Thoracic aorta (tissue), 2 donors: ENCODE data around the gene TXNDC11. TPM values are rescaled to one million over a fixed set of nuclear protein-coding genes. Genes with fewer than 3 reads are reported as not detected.

Experiments
- ATAC-seq: fragments of 150-250 bp; one replicate; pipeline ENCODE4 v1.8.0; 2017; ENCODE audit warnings: low read depth; ENCODE audit not compliant: insufficient number of reproducible peaks, low FRiP score
- DNase-seq: peaks from one replicate; pipeline ENCODE4 v3.0.0-alpha.2; 2020; ENCODE audit warnings: low spot score
- H3K27ac ChIP-seq, 2 donors: fragments of 200-600 bp; sonication (generic); 1 replicate in 1 of 2; 2 replicates in 1 of 2; pipeline ENCODE4 v1.5.1; 2016; ENCODE audit warnings: mild to moderate bottlenecking in 2 of 2, moderate library complexity in 2 of 2
- H3K27me3 ChIP-seq: fragments of 200-600 bp; sonication (generic); replicated peaks from 2 replicates; pipeline ENCODE4 v1.6.0; 2016; ENCODE audit warnings: mild to moderate bottlenecking; ENCODE audit not compliant: insufficient read depth
- H3K36me3 ChIP-seq: fragments of 200-600 bp; sonication (generic); one replicate; pipeline ENCODE4 v1.5.1; 2016
- H3K4me1 ChIP-seq, 2 donors: fragments of 200-600 bp; sonication (generic); 1 replicate in 1 of 2; 2 replicates in 1 of 2; pipeline versions ENCODE4 v1.5.1 to v1.6.0; 2016; ENCODE audit warnings: low read depth in 2 of 2, mild to moderate bottlenecking in 1 of 2; ENCODE audit not compliant: control insufficient read depth in 1 of 2
- H3K4me3 ChIP-seq: fragments of 200-600 bp; sonication (generic); 2 replicates; pipeline ENCODE4 v1.5.1; 2016; ENCODE audit warnings: mild to moderate bottlenecking
- H3K9me3 ChIP-seq: fragments of 200-600 bp; sonication (generic); 2 replicates; pipeline ENCODE4 v1.5.1; 2016
- CTCF ChIP-seq: fragments of 200-600 bp; sonication (generic); IDR thresholded peaks from one replicate; pipeline ENCODE4 v1.5.1; 2019; ENCODE audit warnings: antibody characterized with exemption
- total RNA-seq, 2 donors: library from RNA; depleted of rRNA; stranded (reverse); fragments of >200 nt; gene quantifications; one replicate each; pipeline versions ENCODE4 v1.1.0 to v1.2.3, GENCODE V29; 2016

Gene TXNDC11
- total RNA-seq, 2 donors from 2014 or later, result 44.5 to 49.4 TPM

GRCh38 chr16:11734025-11734652, 8.5 kb downstream of the TXNDC11 start:
- no peak for TF ChIP-seq CTCF
- H3K36me3 ChIP-seq, result peaks cover 15% of the 10 kb centered on the region
- H3K4me1 ChIP-seq, result peaks cover 10 to 46% of the 10 kb centered on the region in 2 donors
- ATAC-seq (no peak), DNase-seq (no peak)
- H3K27ac ChIP-seq, result peak overlapping the region; percentile 43 to 46
- no peak overlapping the region for H3K4me3 ChIP-seq
- H3K27me3 ChIP-seq, result no peaks in the 10 kb centered on the region
- no peaks in the 10 kb centered on the region for H3K9me3 ChIP-seq

GRCh38 chr16:11731222-11731621, 11.4 kb downstream of the TXNDC11 start:
- peak overlapping the region in 1 of 2 donors; percentile 6 for H3K27ac ChIP-seq
- no peaks in the 10 kb centered on the region for H3K27me3 ChIP-seq
- H3K4me1 ChIP-seq, result peaks cover 10 to 27% of the 10 kb centered on the region in 2 donors
- peaks cover 24% of the 10 kb centered on the region for H3K36me3 ChIP-seq
- H3K9me3 ChIP-seq, result no peaks in the 10 kb centered on the region
- ATAC-seq, result no peak
- no peak for TF ChIP-seq CTCF
- no peak overlapping the region for H3K4me3 ChIP-seq
- no peak for DNase-seq

GRCh38 chr16:11729787-11730186, 12.9 kb downstream of the TXNDC11 start:
- no peak for TF ChIP-seq CTCF
- Histone ChIP-seq H3K4me3 (no peak overlapping the region), H3K4me1 (peaks cover 10 to 16% of the 10 kb centered on the region in 2 donors), H3K27ac (no peak overlapping the region), H3K36me3 (peaks cover 30% of the 10 kb centered on the region), H3K9me3 (no peaks in the 10 kb centered on the region), H3K27me3 (no peaks in the 10 kb centered on the region)
- DNase-seq, result no peak
- no peak for ATAC-seq

GRCh38 chr16:11727796-11728543, 14.7 kb downstream of the TXNDC11 start:
- Histone ChIP-seq H3K9me3 (no peaks in the 10 kb centered on the region), H3K27me3 (no peaks in the 10 kb centered on the region), H3K36me3 (peaks cover 30% of the 10 kb centered on the region), H3K4me3 (no peak overlapping the region), H3K27ac (no peak overlapping the region), H3K4me1 (no peaks in the 10 kb centered on the region)
- ATAC-seq (no peak), DNase-seq (no peak)
- no peak for TF ChIP-seq CTCF

GRCh38 chr16:11726008-11726407, 16.6 kb downstream of the TXNDC11 start:
- no peak for TF ChIP-seq CTCF
- no peaks in the 10 kb centered on the region for H3K9me3 ChIP-seq
- H3K27me3 ChIP-seq, result no peaks in the 10 kb centered on the region
- DNase-seq (no peak), ATAC-seq (no peak)
- H3K36me3 ChIP-seq, result peaks cover 22% of the 10 kb centered on the region
- no peak overlapping the region for H3K4me3 ChIP-seq
- no peaks in the 10 kb centered on the region for H3K4me1 ChIP-seq
- H3K27ac ChIP-seq, result no peak overlapping the region
